Ovary (tissue), 9 donors: ENCODE measurements around the gene MEAK7. TPM values are rescaled to one million over a fixed set of nuclear protein-coding genes. Genes with fewer than 3 reads are reported as not detected.

Experiments
- DNase-seq, 5 donors: peaks; one replicate each; pipeline ENCODE4 v3.0.0-alpha.2; 2019 to 2020
- H3K27ac ChIP-seq, 2 donors: fragments of 200-600 bp; one replicate each; pipeline versions ENCODE4 v1.5.1 to v1.8.0; 2019 to 2022
- H3K27me3 ChIP-seq: fragments of 200-600 bp; one replicate; pipeline ENCODE4 v1.8.0; 2022
- H3K36me3 ChIP-seq: fragments of 200-600 bp; sonication (generic); one replicate; pipeline ENCODE4 v1.5.1; 2019
- H3K4me1 ChIP-seq: one replicate; pipeline ENCODE4 v1.8.1; 2013; ENCODE audit warnings: mild to moderate bottlenecking, moderate library complexity; ENCODE audit not compliant: insufficient read depth
- H3K4me3 ChIP-seq: fragments of 200-600 bp; sonication (generic); one replicate; pipeline ENCODE4 v1.5.1; 2017
- H3K9me3 ChIP-seq, 2 donors: fragments of 200-600 bp in 1 of 2; sonication (generic) in 1 of 2; one replicate each; pipeline versions ENCODE4 v1.5.1 to v1.8.1; 2013 to 2019; ENCODE audit warnings: mild to moderate bottlenecking in 1 of 2, moderate library complexity in 1 of 2
- EP300 ChIP-seq: sonication (generic); formaldehyde crosslinking; IDR thresholded peaks from one replicate; pipeline ENCODE4 v1.6.1; 2017; ENCODE audit warnings: antibody characterized with exemption
- POLR2A ChIP-seq: fragments of 450-650 bp; IDR thresholded peaks from one replicate; pipeline ENCODE4 v1.6.1; 2017; ENCODE audit warnings: antibody characterized with exemption, mild to moderate bottlenecking, moderate library complexity
- WGBS, 3 donors: extraction: QIAGEN DNeasy Blood & Tissue Kit in 1 of 3; methylation state at CpG; one replicate each; pipeline versions ENCODE4 v1.1.5 to v1.1.7; 2013 to 2017; 5-methylcytosine and 5-hydroxymethylcytosine counted together
- intact Hi-C, 4 donors: fragments of 100-400 bp; cut with DNase I; formaldehyde crosslinking; loops; one replicate each; pipeline versions ENCODE4 v1.11.0 to v1.15.1; 2022 to 2023
- polyA plus RNA-seq, 2 donors: library from polyadenylated mRNA; stranded (reverse); fragments of 200-250 nt in 1 of 2; fragments of 350-450 nt in 1 of 2; fragmentation: Illumina TruSeq in 1 of 2; extraction: RNeasy Lipid Tissue Mini Kit (QIAGEN cat#74804) in 1 of 2; gene quantifications; one replicate each; pipeline ENCODE4 v1.2.3, GENCODE V29; 2013 to 2014
- total RNA-seq, 7 donors: library from RNA; depleted of rRNA in 2 of 7; stranded (reverse); fragments of >200 nt in 2 of 7; fragmentation: NEBNext Ultra II Directional in 3 of 7; extraction: Animal tissue kit (Norgen Biotek cat#: 25700) in 3 of 7; gene quantifications; one replicate each; pipeline versions ENCODE4 v1.1.0 to v1.2.4, GENCODE V29; 2016 to 2023
- TF ChIP-seq, protein P1 (sequence below), 3 donors: fragments of 450-650 bp in 2 of 3; fragments of 200-600 bp in 1 of 3; IDR thresholded peaks; one replicate each; pipeline versions ENCODE4 v1.5.1 to v1.8.0; 2016 to 2022; ENCODE audit warnings: antibody characterized with exemption in 3 of 3, mild to moderate bottlenecking in 1 of 3
- donor health status: DM: no; HTN: no; CAD: no; lungs with moderate emphysema.
- donor health status: DM: no; HTN: no; CAD: no.
- donor health status: Bipolar disorder and iron deficiency.
- donor health status: DM: yes; HTN: yes; CAD: no.
- donor health status: DM: no; HTN: no; CAD: no.
- donor health status: DM: yes; HTN: yes; CAD: no.

Gene MEAK7
- total and polyA plus RNA-seq, 9 donors = 6.6 to 23.0 (median 17.2) TPM

DNA sequence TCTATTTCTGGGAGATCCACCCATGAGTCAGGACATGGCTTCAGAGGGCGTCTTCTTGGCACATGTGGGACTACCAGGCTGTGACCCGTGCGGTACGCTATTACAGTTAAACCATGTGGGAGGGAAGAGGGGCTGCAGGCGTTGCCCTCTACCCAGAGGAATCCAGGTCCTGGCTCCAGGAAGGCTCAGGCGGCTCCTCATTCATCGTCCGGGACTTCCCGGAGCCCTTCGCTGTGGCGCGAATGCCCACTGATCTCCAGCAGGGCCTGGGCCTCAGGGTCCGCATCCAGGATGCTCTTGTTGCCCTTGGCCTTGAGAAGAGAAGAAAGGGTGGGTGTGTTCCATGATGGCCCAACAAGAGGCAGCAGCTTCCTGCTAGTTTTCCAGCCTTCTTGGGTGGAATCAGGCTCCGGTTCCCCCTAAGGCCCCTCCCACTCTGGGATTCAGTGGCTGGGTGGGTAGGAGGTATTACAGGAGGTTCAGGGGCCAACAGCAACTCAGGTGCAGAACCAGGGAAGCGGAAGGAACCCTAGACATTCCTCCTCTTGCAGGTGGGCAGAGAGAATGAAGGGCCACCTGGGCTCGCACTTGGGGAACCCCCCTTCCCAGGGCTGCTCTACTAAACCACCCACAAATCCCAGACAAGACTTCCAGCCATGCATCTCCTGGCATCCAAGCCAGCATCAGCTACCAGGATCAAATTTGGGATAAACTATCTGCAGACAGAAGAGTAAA lies 24.6 kb downstream of the MEAK7 start:
- no peaks in the 10 kb centered on the region for H3K36me3 ChIP-seq
- H3K4me1 ChIP-seq = no peaks in the 10 kb centered on the region
- H3K27me3 ChIP-seq = no peaks in the 10 kb centered on the region
- no peak overlapping the region for H3K27ac ChIP-seq
- WGBS, 3 donors = 90 to 91% (median 91%) methylated on average over 16 of the region's 16 CpGs
- no peak overlapping the region for H3K4me3 ChIP-seq
- TF ChIP-seq, protein P1, sequence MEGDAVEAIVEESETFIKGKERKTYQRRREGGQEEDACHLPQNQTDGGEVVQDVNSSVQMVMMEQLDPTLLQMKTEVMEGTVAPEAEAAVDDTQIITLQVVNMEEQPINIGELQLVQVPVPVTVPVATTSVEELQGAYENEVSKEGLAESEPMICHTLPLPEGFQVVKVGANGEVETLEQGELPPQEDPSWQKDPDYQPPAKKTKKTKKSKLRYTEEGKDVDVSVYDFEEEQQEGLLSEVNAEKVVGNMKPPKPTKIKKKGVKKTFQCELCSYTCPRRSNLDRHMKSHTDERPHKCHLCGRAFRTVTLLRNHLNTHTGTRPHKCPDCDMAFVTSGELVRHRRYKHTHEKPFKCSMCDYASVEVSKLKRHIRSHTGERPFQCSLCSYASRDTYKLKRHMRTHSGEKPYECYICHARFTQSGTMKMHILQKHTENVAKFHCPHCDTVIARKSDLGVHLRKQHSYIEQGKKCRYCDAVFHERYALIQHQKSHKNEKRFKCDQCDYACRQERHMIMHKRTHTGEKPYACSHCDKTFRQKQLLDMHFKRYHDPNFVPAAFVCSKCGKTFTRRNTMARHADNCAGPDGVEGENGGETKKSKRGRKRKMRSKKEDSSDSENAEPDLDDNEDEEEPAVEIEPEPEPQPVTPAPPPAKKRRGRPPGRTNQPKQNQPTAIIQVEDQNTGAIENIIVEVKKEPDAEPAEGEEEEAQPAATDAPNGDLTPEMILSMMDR (IDR thresholded peaks at IDR 0.05) = no peak
- TF ChIP-seq EP300 (no peak), POLR2A (no peak)
- intact Hi-C loops = loop anchor here (5.0 to 10.0 kb wide), 5 partner anchors 203 to 515 kb away; partner anchors contain the start of gene NECAB2 (in 2 of the 4)
- H3K9me3 ChIP-seq = no peaks in the 10 kb centered on the region
- DNase-seq = no peak

DNA sequence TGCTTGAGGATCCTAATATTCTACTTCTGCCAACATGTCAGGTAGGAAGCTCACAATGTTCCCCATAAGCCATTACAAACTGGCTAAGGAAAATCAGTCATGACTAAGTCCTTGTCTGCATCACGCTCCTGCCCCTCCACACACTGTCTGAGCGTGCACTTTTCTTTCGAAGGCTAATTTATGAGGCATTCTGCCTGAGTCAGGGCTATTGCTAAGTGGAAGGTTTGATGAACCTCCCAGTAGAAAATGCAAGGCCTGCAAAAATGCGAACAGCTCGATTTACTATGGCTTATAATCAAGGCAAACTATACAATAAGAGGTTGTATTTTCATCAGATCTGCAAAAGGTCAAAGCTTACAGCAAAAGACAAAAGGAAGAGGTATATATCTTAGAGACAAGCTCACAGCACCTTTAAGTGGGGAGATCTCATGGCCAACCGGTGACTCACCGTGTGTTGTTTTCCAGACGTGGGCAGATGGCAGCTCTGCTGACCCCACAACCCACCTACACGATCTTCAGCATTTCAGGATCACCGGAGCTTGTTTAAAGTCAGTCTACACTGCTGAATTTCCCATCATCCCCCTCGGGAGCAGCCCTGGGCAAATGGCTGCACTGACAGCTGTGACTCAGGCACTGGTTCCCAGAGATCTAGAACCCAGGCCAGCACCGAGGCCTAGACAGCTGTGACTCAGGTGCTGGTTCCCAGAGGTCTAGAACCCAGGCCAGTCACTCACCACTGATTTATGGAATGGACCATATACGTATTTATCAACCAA lies 26.1 kb downstream of the MEAK7 start:
- no peak overlapping the region for H3K4me3 ChIP-seq
- 62 to 67% (median 64%) methylated on average over 13 of the region's 13 CpGs for WGBS, 3 donors
- no peaks in the 10 kb centered on the region for H3K36me3 ChIP-seq
- intact Hi-C loops = no loop called here
- TF ChIP-seq POLR2A (no peak), EP300 (no peak)
- TF ChIP-seq, protein P1 (IDR thresholded peaks at IDR 0.05) = no peak
- H3K4me1 ChIP-seq = no peaks in the 10 kb centered on the region
- no peaks in the 10 kb centered on the region for H3K9me3 ChIP-seq
- no peaks in the 10 kb centered on the region for H3K27me3 ChIP-seq
- H3K27ac ChIP-seq = no peak overlapping the region
- no peak for DNase-seq

DNA sequence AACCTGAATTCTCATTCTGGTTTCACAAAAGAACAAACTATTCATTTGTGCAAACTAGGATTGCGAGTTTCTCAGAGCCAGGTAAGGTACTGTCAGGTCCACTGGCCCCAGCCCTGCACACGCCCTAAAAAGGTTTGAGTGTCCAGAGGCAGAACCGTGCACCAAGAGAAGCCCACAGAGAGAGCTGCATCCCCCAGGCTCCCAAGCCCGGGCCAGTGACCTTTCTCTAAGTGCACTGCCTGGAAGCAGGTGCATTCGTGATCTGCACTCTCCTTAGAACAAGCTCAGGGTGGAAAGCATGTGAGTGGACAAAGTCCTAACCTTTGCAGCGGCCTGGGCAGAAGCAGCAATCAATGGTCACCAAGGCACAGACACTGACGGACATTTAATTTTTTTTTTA lies 26.8 kb downstream of the MEAK7 start:
- TF ChIP-seq EP300 = no peak
- Histone ChIP-seq H3K27ac (no peak overlapping the region), H3K27me3 (no peaks in the 10 kb centered on the region), H3K9me3 (no peaks in the 10 kb centered on the region), H3K36me3 (no peaks in the 10 kb centered on the region), H3K4me3 (no peak overlapping the region), H3K4me1 (no peaks in the 10 kb centered on the region)
- intact Hi-C loops = no loop called here
- WGBS, 3 donors = 76 to 87% (median 77%) methylated on average over 7 of the region's 7 CpGs
- peak in 1 of 5 donors; percentile 9 for DNase-seq

DNA sequence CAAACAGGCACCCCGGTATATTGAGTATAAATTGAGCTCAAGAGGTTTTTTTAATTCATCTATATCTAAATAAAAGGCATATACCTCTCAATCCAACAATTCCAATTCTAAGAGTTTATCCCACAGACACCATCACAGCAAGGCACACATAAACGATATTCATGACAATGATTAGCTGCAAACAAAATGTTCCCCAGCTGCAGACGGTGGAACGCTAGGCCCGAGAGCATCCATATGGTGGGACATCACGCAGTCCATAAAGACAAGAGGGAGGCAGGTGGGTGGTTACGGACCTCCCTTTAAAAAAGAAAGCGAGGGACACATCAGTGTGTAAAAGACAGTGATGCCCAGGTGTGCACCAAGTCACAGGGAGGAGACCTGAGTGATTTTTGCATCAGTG lies 28.1 kb downstream of the MEAK7 start:
- Histone ChIP-seq H3K27ac (no peak overlapping the region), H3K9me3 (no peaks in the 10 kb centered on the region), H3K4me1 (no peaks in the 10 kb centered on the region), H3K36me3 (no peaks in the 10 kb centered on the region), H3K4me3 (no peak overlapping the region), H3K27me3 (no peaks in the 10 kb centered on the region)
- 86 to 91% (median 91%) methylated on average over 8 of the region's 8 CpGs for WGBS, 3 donors
- peak in 1 of 5 donors; percentile 6 for DNase-seq
- intact Hi-C loops = no loop called here
- TF ChIP-seq, protein P1 (IDR thresholded peaks at IDR 0.05) = no peak
- no peak for TF ChIP-seq EP300
- TF ChIP-seq POLR2A = no peak
